WTC11 (cell line): ENCODE data around the gene SLC14A1. TPM values are rescaled to one million over a fixed set of nuclear protein-coding genes. Genes with fewer than 3 reads are reported as not detected.
A peak's percentile ranks its signal among the peaks of the same experiment; 100 is the strongest.

Experiments
- ATAC-seq: fragments of 200-7000 bp; cut with Tn5 transposase; 2 replicates; pipeline ENCODE4 v1.10.0; 2021; ENCODE audit warnings: mild to moderate bottlenecking, moderate library complexity
- CTCF ChIA-PET: fragments of 300-600 bp; sonication (Branson Sonifier 250); formaldehyde crosslinking; loops from one replicate; lab custom pipeline; 2021; ENCODE audit warnings: antibody characterized with exemption; lab: Charles Lee
- POLR2A ChIA-PET: fragments of 350-600 bp; sonication (Branson Sonifier 250); formaldehyde crosslinking; loops from one replicate; lab custom pipeline; 2021; ENCODE audit warnings: antibody characterized with exemption; lab: Charles Lee
- DNase-seq: peaks from one replicate; pipeline ENCODE4 v3.0.0; 2021; ENCODE audit warnings: low spot score
- H3K27ac Mint-ChIP-seq: 2 replicates; pipeline ENCODE4 v1.8.0; 2021; ENCODE audit warnings: mixed read lengths
- H3K27me3 Mint-ChIP-seq: 2 replicates; pipeline ENCODE4 v1.8.0; 2021; ENCODE audit warnings: low read depth, mild to moderate bottlenecking, moderate library complexity, mixed read lengths
- H3K36me3 Mint-ChIP-seq: 2 replicates; pipeline ENCODE4 v1.8.0; 2021; ENCODE audit warnings: mixed read lengths
- H3K4me1 Mint-ChIP-seq: 2 replicates; pipeline ENCODE4 v1.8.0; 2022; ENCODE audit warnings: mixed read lengths
- H3K4me3 Mint-ChIP-seq: 2 replicates; pipeline ENCODE4 v1.8.0; 2021; ENCODE audit warnings: mild to moderate bottlenecking, moderate library complexity, mixed read lengths
- H3K9me3 Mint-ChIP-seq: 2 replicates; pipeline ENCODE4 v1.8.0; 2021; ENCODE audit warnings: mixed read lengths
- ELF4 ChIP-seq: sonication (generic); formaldehyde crosslinking; IDR thresholded peaks from 2 replicates; pipeline ENCODE4 v1.8.1; 2022; ENCODE audit warnings: low read depth, mild to moderate bottlenecking, moderate library complexity, missing genetic modification reagents
- ESRRA ChIP-seq: sonication (generic); formaldehyde crosslinking; IDR thresholded peaks from 2 replicates; pipeline ENCODE4 v1.8.1; 2022; ENCODE audit warnings: mild to moderate bottlenecking, missing genetic modification reagents, borderline replicate concordance
- GRHL2 ChIP-seq: fragments of 250-450 bp; sonication (Bioruptor Pico); IDR thresholded peaks from 2 replicates; pipeline ENCODE4 v1.8.0; 2022; ENCODE audit warnings: mild to moderate bottlenecking, moderate library complexity; ENCODE audit not compliant: insufficient replicate concordance, severe bottlenecking
- GTF2I ChIP-seq: fragments of 250-450 bp; sonication (Bioruptor Pico); conservative IDR thresholded peaks from 2 replicates; pipeline ENCODE4 v1.4.0; 2021; ENCODE audit warnings: mild to moderate bottlenecking
- HMGA2 ChIP-seq: fragments of 250-450 bp; sonication (Bioruptor Pico); IDR thresholded peaks from 2 replicates; pipeline ENCODE4 v1.4.0; 2021; ENCODE audit warnings: mild to moderate bottlenecking, moderate library complexity
- IRF2 ChIP-seq: sonication (generic); formaldehyde crosslinking; IDR thresholded peaks from 2 replicates; pipeline ENCODE4 v1.8.0; 2022; ENCODE audit warnings: low read depth, missing genetic modification reagents, borderline replicate concordance
- JUN ChIP-seq: sonication (generic); formaldehyde crosslinking; IDR thresholded peaks from 2 replicates; pipeline ENCODE4 v1.8.0; 2023; ENCODE audit warnings: mild to moderate bottlenecking, missing genetic modification reagents
- KAT7 ChIP-seq: sonication (generic); formaldehyde crosslinking; IDR thresholded peaks from 2 replicates; pipeline ENCODE4 v1.8.1; 2023; ENCODE audit warnings: missing genetic modification reagents, mild to moderate bottlenecking, borderline replicate concordance
- NR2C2 ChIP-seq: sonication (generic); formaldehyde crosslinking; IDR thresholded peaks from 2 replicates; pipeline ENCODE4 v1.8.0; 2022; ENCODE audit warnings: mild to moderate bottlenecking, missing genetic modification reagents
- RELA ChIP-seq: sonication (generic); formaldehyde crosslinking; IDR thresholded peaks from 2 replicates; pipeline ENCODE4 v1.8.1; 2022; ENCODE audit warnings: missing genetic modification reagents, mild to moderate bottlenecking, borderline replicate concordance
- SMAD4 ChIP-seq: sonication (generic); formaldehyde crosslinking; IDR thresholded peaks from 2 replicates; pipeline ENCODE4 v1.8.0; 2022; ENCODE audit warnings: mild to moderate bottlenecking, missing genetic modification reagents
- ZNF219 ChIP-seq: sonication (generic); formaldehyde crosslinking; IDR thresholded peaks from 2 replicates; pipeline ENCODE4 v1.8.0; 2023; ENCODE audit warnings: missing genetic modification reagents, mild to moderate bottlenecking, borderline replicate concordance
- ZNF423 ChIP-seq: fragments of 250-450 bp; sonication (Bioruptor Pico); IDR thresholded peaks from 2 replicates; pipeline ENCODE4 v2.1.2; 2022; ENCODE audit warnings: mild to moderate bottlenecking, moderate library complexity
- total RNA-seq: library from RNA; stranded (reverse); gene quantifications from 3 replicates; pipeline ENCODE4 v1.2.3, GENCODE V29; 2021
- TF ChIP-seq, protein P1 (sequence below): sonication (generic); formaldehyde crosslinking; IDR thresholded peaks from 2 replicates; pipeline ENCODE4 v1.8.1; 2022; ENCODE audit warnings: low read depth, mild to moderate bottlenecking, moderate library complexity, missing genetic modification reagents, borderline replicate concordance
- TF ChIP-seq, protein P2 (sequence below): fragments of 250-450 bp; sonication (Bioruptor Pico); IDR thresholded peaks from 2 replicates; pipeline ENCODE4 v1.9.0; 2021; ENCODE audit warnings: mild to moderate bottlenecking
- TF ChIP-seq, protein P3 (sequence below): sonication (generic); formaldehyde crosslinking; IDR thresholded peaks from 2 replicates; pipeline ENCODE4 v1.8.0; 2023; ENCODE audit warnings: mild to moderate bottlenecking, missing genetic modification reagents

Gene SLC14A1
- total RNA-seq, 1 experiment from 2014 or later, result not detected

DNA sequence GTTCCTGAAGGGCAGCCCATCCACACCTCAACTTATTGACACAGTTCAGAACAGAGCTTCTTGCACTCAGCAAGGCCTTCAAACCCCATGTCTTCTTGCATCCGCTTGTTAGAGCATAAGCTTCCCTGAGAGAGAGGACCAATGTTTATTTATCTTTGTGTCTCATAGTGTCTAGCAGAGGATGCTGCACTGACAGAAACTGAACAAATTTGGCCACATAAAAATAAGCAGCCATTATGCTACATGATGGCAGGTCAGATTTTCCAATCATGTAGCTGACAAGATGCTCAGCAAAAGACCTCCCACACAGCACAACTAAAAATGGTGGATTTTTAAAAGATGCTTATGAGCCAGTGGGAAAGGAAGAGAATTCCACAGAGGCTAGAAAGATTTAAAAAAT lies 63.4 kb downstream of the SLC14A1 start:
- POLR2A ChIA-PET, result no interaction called here
- H3K4me1 Mint-ChIP-seq, result peaks cover 18% of the 10 kb centered on the region
- H3K4me3 Mint-ChIP-seq, result no peak overlapping the region
- H3K27me3 Mint-ChIP-seq, result no peaks in the 10 kb centered on the region
- ATAC-seq (no peak), DNase-seq (no peak)
- peaks cover 13% of the 10 kb centered on the region for H3K9me3 Mint-ChIP-seq
- TF ChIP-seq, protein P1, sequence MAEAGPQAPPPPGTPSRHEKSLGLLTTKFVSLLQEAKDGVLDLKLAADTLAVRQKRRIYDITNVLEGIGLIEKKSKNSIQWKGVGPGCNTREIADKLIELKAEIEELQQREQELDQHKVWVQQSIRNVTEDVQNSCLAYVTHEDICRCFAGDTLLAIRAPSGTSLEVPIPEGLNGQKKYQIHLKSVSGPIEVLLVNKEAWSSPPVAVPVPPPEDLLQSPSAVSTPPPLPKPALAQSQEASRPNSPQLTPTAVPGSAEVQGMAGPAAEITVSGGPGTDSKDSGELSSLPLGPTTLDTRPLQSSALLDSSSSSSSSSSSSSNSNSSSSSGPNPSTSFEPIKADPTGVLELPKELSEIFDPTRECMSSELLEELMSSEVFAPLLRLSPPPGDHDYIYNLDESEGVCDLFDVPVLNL (CRISPR knock-in tag), result no peak
- no peak for TF ChIP-seq ZNF219
- TF ChIP-seq, protein P2, sequence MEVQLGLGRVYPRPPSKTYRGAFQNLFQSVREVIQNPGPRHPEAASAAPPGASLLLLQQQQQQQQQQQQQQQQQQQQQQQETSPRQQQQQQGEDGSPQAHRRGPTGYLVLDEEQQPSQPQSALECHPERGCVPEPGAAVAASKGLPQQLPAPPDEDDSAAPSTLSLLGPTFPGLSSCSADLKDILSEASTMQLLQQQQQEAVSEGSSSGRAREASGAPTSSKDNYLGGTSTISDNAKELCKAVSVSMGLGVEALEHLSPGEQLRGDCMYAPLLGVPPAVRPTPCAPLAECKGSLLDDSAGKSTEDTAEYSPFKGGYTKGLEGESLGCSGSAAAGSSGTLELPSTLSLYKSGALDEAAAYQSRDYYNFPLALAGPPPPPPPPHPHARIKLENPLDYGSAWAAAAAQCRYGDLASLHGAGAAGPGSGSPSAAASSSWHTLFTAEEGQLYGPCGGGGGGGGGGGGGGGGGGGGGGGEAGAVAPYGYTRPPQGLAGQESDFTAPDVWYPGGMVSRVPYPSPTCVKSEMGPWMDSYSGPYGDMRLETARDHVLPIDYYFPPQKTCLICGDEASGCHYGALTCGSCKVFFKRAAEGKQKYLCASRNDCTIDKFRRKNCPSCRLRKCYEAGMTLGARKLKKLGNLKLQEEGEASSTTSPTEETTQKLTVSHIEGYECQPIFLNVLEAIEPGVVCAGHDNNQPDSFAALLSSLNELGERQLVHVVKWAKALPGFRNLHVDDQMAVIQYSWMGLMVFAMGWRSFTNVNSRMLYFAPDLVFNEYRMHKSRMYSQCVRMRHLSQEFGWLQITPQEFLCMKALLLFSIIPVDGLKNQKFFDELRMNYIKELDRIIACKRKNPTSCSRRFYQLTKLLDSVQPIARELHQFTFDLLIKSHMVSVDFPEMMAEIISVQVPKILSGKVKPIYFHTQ (CRISPR knock-in tag), result no peak
- TF ChIP-seq JUN (CRISPR knock-in tag), result no peak
- peaks cover 4% of the 10 kb centered on the region; the same call in 1 of the 2 replicates for H3K36me3 Mint-ChIP-seq
- CTCF ChIA-PET, result interaction anchor here (0.8 to 1.9 kb wide), 2 partner anchors 20 to 51 kb away, joined by 3 to 6 read pairs; no protein-coding TSS in a partner anchor
- no peak overlapping the region for H3K27ac Mint-ChIP-seq

DNA sequence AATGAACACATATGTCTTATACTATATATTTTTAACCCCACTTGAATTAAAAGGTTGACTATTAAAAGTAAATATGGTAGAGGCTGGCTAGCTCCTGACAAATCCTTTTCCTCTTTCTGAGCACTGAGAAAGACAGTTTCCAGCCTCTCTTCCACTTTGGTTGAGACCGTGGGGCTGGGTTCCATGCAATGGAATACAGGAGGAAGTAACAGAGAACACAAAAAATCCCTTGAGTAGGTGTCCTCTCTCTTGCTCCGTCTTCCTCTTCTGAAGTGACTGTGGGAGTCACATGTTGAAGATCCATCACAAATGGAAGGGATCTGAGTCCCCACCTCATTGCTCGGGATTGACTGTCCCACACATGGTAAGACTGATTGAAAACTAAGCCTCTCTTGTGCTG lies 64.9 kb downstream of the SLC14A1 start:
- no peak overlapping the region for H3K4me3 Mint-ChIP-seq
- peaks cover 7% of the 10 kb centered on the region for H3K36me3 Mint-ChIP-seq
- peaks cover 21% of the 10 kb centered on the region for H3K9me3 Mint-ChIP-seq
- ATAC-seq (no peak), DNase-seq (no peak)
- peaks cover 14% of the 10 kb centered on the region for H3K4me1 Mint-ChIP-seq
- ChIA-PET CTCF (no interaction called here), POLR2A (no interaction called here)
- TF ChIP-seq HMGA2 (CRISPR knock-in tag), result no peak
- no peak for TF ChIP-seq ELF4 (CRISPR knock-in tag)
- no peak for TF ChIP-seq NR2C2
- TF ChIP-seq RELA (CRISPR knock-in tag), result no peak
- TF ChIP-seq, protein P3, sequence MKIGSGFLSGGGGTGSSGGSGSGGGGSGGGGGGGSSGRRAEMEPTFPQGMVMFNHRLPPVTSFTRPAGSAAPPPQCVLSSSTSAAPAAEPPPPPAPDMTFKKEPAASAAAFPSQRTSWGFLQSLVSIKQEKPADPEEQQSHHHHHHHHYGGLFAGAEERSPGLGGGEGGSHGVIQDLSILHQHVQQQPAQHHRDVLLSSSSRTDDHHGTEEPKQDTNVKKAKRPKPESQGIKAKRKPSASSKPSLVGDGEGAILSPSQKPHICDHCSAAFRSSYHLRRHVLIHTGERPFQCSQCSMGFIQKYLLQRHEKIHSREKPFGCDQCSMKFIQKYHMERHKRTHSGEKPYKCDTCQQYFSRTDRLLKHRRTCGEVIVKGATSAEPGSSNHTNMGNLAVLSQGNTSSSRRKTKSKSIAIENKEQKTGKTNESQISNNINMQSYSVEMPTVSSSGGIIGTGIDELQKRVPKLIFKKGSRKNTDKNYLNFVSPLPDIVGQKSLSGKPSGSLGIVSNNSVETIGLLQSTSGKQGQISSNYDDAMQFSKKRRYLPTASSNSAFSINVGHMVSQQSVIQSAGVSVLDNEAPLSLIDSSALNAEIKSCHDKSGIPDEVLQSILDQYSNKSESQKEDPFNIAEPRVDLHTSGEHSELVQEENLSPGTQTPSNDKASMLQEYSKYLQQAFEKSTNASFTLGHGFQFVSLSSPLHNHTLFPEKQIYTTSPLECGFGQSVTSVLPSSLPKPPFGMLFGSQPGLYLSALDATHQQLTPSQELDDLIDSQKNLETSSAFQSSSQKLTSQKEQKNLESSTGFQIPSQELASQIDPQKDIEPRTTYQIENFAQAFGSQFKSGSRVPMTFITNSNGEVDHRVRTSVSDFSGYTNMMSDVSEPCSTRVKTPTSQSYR (CRISPR knock-in tag), result no peak
- no peak overlapping the region; the same call in 1 of the 2 replicates for H3K27ac Mint-ChIP-seq
- H3K27me3 Mint-ChIP-seq, result no peaks in the 10 kb centered on the region

DNA sequence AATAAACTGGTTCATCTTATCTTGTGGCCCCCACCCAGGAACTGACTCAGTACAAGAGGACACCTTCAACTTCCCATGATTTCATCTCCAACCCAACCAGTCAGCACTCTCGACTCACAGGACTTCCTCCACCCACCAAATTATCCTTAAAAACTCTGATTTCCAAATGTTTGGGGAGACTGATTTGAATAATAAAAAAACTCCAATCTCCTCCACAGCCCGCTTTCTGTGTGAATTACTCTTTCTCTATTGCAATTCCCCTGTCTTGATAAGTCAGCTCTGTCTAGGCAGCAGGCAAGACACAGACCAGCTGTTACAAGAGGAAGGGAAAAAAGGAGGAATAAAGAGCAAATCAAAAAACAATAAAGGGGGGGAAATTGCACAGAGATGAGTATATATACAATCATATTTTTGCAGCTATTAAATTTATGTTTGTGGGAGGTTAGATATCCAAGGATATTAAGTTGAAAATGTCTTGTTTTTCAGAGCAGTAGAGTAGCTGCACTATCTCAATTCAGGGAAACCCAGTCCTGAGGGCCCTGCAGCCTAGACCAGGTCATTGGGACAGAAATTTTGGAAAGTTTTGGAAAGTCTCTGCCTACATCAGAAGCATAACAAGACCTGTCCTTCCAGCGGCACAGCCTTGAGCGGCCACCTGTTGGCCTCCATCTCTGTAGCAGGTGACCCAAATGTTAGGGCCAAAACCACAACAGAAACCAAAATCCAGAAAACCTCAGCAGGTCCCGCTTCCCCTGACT lies 68.7 kb downstream of the SLC14A1 start:
- no peak for ATAC-seq
- Mint-ChIP-seq H3K4me3 (no peak overlapping the region), H3K27ac (peak overlapping the region; percentile 87)

More for the DNA sequence above, 68.7 kb downstream of the SLC14A1 start:
- Mint-ChIP-seq H3K27me3 (no peaks in the 10 kb centered on the region), H3K9me3 (peaks cover 23% of the 10 kb centered on the region), H3K36me3 (peaks cover 8% of the 10 kb centered on the region), H3K4me1 (peaks cover 14% of the 10 kb centered on the region)
- CTCF ChIA-PET, result no interaction called here
- DNase-seq, result no peak
- TF ChIP-seq GRHL2 (CRISPR knock-in tag) (no peak), SMAD4 (no peak), IRF2 (CRISPR knock-in tag) (no peak), ZNF423 (CRISPR knock-in tag) (no peak), ESRRA (CRISPR knock-in tag) (no peak), HMGA2 (CRISPR knock-in tag) (no peak), KAT7 (CRISPR knock-in tag) (no peak), GTF2I (CRISPR knock-in tag) (no peak)
- POLR2A ChIA-PET, result no interaction called here
